Ovary (tissue), 9 donors: ENCODE results near the gene KLHL24. TPM values are rescaled to one million over a fixed set of nuclear protein-coding genes. Genes with fewer than 3 reads are reported as not detected.
"Not testable (repeated sequence)": the region's sequence is repeated elsewhere in the genome, so short reads cannot be mapped to it uniquely, and the experiment has no call there.

ENCODE experiments used
- DNase-seq, 5 donors: peaks; one replicate each; pipeline ENCODE4 v3.0.0-alpha.2; 2019 to 2020
- H3K27ac ChIP-seq, 2 donors: fragments of 200-600 bp; one replicate each; pipeline versions ENCODE4 v1.5.1 to v1.8.0; 2019 to 2022
- H3K27me3 ChIP-seq: fragments of 200-600 bp; one replicate; pipeline ENCODE4 v1.8.0; 2022
- H3K36me3 ChIP-seq: fragments of 200-600 bp; sonication (generic); one replicate; pipeline ENCODE4 v1.5.1; 2019
- H3K4me1 ChIP-seq: one replicate; pipeline ENCODE4 v1.8.1; 2013; ENCODE audit warnings: mild to moderate bottlenecking, moderate library complexity; ENCODE audit not compliant: insufficient read depth
- H3K4me3 ChIP-seq: fragments of 200-600 bp; sonication (generic); one replicate; pipeline ENCODE4 v1.5.1; 2017
- H3K9me3 ChIP-seq, 2 donors: fragments of 200-600 bp in 1 of 2; sonication (generic) in 1 of 2; one replicate each; pipeline versions ENCODE4 v1.5.1 to v1.8.1; 2013 to 2019; ENCODE audit warnings: mild to moderate bottlenecking in 1 of 2, moderate library complexity in 1 of 2
- CTCF ChIP-seq, 3 donors: fragments of 450-650 bp in 2 of 3; fragments of 200-600 bp in 1 of 3; IDR thresholded peaks; one replicate each; pipeline versions ENCODE4 v1.5.1 to v1.8.0; 2016 to 2022; ENCODE audit warnings: antibody characterized with exemption in 3 of 3, mild to moderate bottlenecking in 1 of 3
- EP300 ChIP-seq: sonication (generic); formaldehyde crosslinking; IDR thresholded peaks from one replicate; pipeline ENCODE4 v1.6.1; 2017; ENCODE audit warnings: antibody characterized with exemption
- POLR2A ChIP-seq: fragments of 450-650 bp; IDR thresholded peaks from one replicate; pipeline ENCODE4 v1.6.1; 2017; ENCODE audit warnings: antibody characterized with exemption, mild to moderate bottlenecking, moderate library complexity
- WGBS, 3 donors: extraction: QIAGEN DNeasy Blood & Tissue Kit in 1 of 3; methylation state at CpG; one replicate each; pipeline versions ENCODE4 v1.1.5 to v1.1.7; 2013 to 2017; 5-methylcytosine and 5-hydroxymethylcytosine counted together
- intact Hi-C, 4 donors: fragments of 100-400 bp; cut with DNase I; formaldehyde crosslinking; loops; one replicate each; pipeline versions ENCODE4 v1.11.0 to v1.15.1; 2022 to 2023
- polyA plus RNA-seq, 2 donors: library from polyadenylated mRNA; stranded (reverse); fragments of 200-250 nt in 1 of 2; fragments of 350-450 nt in 1 of 2; fragmentation: Illumina TruSeq in 1 of 2; extraction: RNeasy Lipid Tissue Mini Kit (QIAGEN cat#74804) in 1 of 2; gene quantifications; one replicate each; pipeline ENCODE4 v1.2.3, GENCODE V29; 2013 to 2014
- total RNA-seq, 7 donors: library from RNA; depleted of rRNA in 2 of 7; stranded (reverse); fragments of >200 nt in 2 of 7; fragmentation: NEBNext Ultra II Directional in 3 of 7; extraction: Animal tissue kit (Norgen Biotek cat#: 25700) in 3 of 7; gene quantifications; one replicate each; pipeline versions ENCODE4 v1.1.0 to v1.2.4, GENCODE V29; 2016 to 2023
- donor health status: DM: no; HTN: no; CAD: no; lungs with moderate emphysema.
- donor health status: DM: no; HTN: no; CAD: no.
- donor health status: Bipolar disorder and iron deficiency.
- donor health status: DM: yes; HTN: yes; CAD: no.
- donor health status: DM: no; HTN: no; CAD: no.
- donor health status: DM: yes; HTN: yes; CAD: no.

The KLHL24 gene
- total and polyA plus RNA-seq, 9 donors, result 17.7 to 135 (median 70.7) TPM

GRCh38 chr3:183664913-183665381 is 29.5 kb downstream of the KLHL24 start:
- Histone ChIP-seq H3K27ac (no peak overlapping the region), H3K4me1 (peaks cover 1% of the 10 kb centered on the region)

DNA sequence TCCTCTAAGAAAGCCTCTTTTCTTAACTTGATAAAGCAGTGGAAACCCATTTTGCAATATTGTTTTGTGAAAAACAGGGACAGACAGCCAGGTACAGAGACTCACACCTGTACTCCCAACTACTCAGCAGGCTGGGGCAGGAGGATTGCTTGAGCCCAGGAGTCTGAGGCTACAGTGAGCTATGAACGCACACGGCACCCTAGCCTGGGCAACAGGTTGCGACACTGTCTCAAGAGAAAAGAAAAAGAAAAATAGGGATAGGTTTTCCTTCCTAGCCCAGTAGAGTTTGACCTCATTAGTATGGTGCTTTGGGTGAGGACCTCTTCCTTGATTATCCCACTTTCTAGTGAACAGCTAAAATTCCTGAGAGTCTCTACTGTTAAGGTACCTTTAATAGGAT is 44.6 kb downstream of the KLHL24 start:
- Histone ChIP-seq H3K4me3 (no peak overlapping the region), H3K27me3 (no peaks in the 10 kb centered on the region), H3K27ac (no peak overlapping the region), H3K4me1 (no peaks in the 10 kb centered on the region), H3K36me3 (no peaks in the 10 kb centered on the region), H3K9me3 (no peaks in the 10 kb centered on the region)
- no peak for DNase-seq
- intact Hi-C loops, result no loop called here
- 90 to 97% (median 96%) methylated on average over 3 of the region's 3 CpGs for WGBS, 3 donors
- no peak for TF ChIP-seq POLR2A
- no peak for TF ChIP-seq EP300
- no peak for TF ChIP-seq CTCF (IDR thresholded peaks at IDR 0.05)

More at GRCh38 chr3:183664913-183665381, 29.5 kb downstream of the KLHL24 start:
- intact Hi-C loops, result no loop called here
- H3K9me3 ChIP-seq, result no peaks in the 10 kb centered on the region
- H3K36me3 ChIP-seq, result no peaks in the 10 kb centered on the region
- 28 to 43% (median 29%) methylated on average over 3 of the region's 3 CpGs for WGBS, 3 donors
- no peaks in the 10 kb centered on the region for H3K27me3 ChIP-seq
- TF ChIP-seq CTCF (IDR thresholded peaks at IDR 0.05) (no peak), POLR2A (no peak), EP300 (no peak)
- no peak overlapping the region for H3K4me3 ChIP-seq
- DNase-seq, result no peak

GRCh38 chr3:183687705-183688104 is 52.3 kb downstream of the KLHL24 start:
- Histone ChIP-seq H3K36me3 (no peaks in the 10 kb centered on the region), H3K27ac (no peak overlapping the region), H3K9me3 (no peaks in the 10 kb centered on the region), H3K4me3 (no peak overlapping the region), H3K4me1 (no peaks in the 10 kb centered on the region), H3K27me3 (no peaks in the 10 kb centered on the region)
- intact Hi-C loops, result no loop called here
- 77 to 83% (median 78%) methylated on average over 6 of the region's 6 CpGs for WGBS, 3 donors
- no peak for DNase-seq
- TF ChIP-seq CTCF (IDR thresholded peaks at IDR 0.05) (no peak), EP300 (no peak), POLR2A (no peak)

DNA sequence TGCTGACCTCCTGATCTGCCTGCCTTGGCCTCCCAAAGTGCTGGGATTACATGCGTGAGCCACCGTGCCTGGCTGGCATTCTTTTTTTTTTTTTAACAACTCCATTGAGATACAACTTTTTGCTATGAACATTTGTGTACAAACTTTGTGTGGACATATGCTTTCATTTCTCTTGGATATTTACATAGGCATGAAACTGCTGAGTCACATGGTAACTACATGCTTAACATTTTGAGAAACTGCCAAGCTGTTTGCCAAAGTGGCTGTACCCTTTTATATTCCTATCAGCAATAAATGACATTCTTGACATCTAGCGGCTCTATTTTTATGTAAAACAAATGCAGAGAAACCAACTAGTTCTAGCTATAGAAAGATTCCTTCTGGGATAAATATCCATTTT is 53.5 kb downstream of the KLHL24 start:
- TF ChIP-seq CTCF (IDR thresholded peaks at IDR 0.05) (no peak), EP300 (no peak), POLR2A (no peak)
- no peaks in the 10 kb centered on the region for H3K4me1 ChIP-seq
- H3K27ac ChIP-seq, result no peak overlapping the region

GRCh38 chr3:183689621-183690020 is 54.2 kb downstream of the KLHL24 start:
- H3K4me3 ChIP-seq, H3K36me3 ChIP-seq, H3K4me1 ChIP-seq, H3K9me3 ChIP-seq, H3K27ac ChIP-seq, DNase-seq, intact Hi-C loops, H3K27me3 ChIP-seq: not testable (repeated sequence)
- 97 to 99% (median 98%) methylated on average over 5 of the region's 5 CpGs for WGBS, 3 donors

More for the DNA sequence above, 53.5 kb downstream of the KLHL24 start:
- Histone ChIP-seq H3K9me3 (no peaks in the 10 kb centered on the region), H3K27me3 (no peaks in the 10 kb centered on the region), H3K4me3 (no peak overlapping the region), H3K36me3 (no peaks in the 10 kb centered on the region)
- 78 to 87% (median 83%) methylated on average over 3 of the region's 3 CpGs for WGBS, 3 donors
- intact Hi-C loops, result no loop called here
- DNase-seq, result no peak
